Right forelimb (tissue), 1 donor: ENCODE data around the gene DENND1A.
A peak's percentile ranks its signal among the peaks of the same experiment; 100 is the strongest.

ENCODE experiments used
- DNase-seq: peaks from one replicate; pipeline ENCODE4 v3.0.0-alpha.2; 2018

DENND1A gene

GRCh38 chr9:123608104-123608503 lies 321.8 kb downstream of the DENND1A start:
- no peak for DNase-seq

- no peak for DNase-seq
These were observed 322.4 kb downstream of the DENND1A start for GRCh38 chr9:123607479-123607878.

DNA sequence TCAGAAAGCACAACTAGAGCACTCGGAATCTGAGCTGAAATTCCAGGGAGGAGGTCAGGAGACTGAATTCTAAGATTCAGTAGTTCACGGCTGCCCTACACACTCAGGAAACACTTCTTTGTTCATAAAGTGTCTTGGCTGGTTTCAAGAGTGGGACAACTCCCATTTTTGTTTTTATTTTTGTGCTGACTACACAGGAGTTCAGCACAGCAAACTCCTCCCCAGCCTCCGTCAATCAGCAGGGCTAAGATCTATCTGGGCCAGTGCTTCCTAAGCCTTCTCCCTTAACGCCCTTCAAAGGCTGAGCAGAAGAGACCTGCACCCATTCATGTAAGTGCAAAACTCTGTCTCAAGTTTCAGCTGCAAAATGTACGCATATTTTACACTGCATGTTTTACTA lies 323.8 kb downstream of the DENND1A start:
- DNase-seq: no peak

GRCh38 chr9:123605286-123605685 lies 324.6 kb downstream of the DENND1A start:
- no peak for DNase-seq

DNA sequence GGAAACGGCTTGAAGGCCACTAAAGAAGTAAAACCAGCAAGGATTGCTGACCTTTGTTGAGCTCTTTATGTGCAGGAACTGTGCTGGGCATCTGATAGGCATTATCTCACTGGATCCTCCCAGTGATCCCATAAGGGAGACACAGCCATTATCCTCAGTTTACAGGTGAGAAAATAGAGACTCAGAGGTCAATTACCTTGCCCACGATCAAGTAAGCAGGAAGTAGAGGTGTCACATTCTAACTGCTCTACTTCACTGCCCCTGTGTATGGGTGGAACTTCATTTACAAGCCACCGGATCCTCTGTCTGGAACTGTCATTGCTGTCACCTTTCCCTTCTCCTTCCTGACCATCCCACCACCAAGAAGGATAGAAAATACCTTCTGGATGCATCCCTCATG lies 325.1 kb downstream of the DENND1A start:
- no peak for DNase-seq

DNA sequence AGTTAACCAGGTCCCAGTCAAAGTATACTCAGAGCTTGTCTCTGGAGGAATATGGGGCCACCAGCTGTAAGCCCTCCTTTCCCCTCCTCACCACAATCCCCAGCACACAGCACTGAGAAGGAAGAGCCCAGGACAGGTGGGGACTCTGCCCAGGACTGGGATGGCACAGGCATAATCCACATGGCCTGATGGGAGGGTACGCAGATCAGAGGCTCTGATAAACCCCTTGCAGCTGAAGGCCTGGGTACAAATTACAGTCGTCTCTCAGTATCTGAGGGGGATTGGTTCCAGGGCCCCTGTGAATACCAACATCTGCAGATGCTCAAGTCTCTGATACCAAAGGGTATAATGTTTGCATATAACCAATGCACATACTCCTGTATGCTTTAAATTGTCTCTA lies 328.1 kb downstream of the DENND1A start:
- no peak for DNase-seq

DNA sequence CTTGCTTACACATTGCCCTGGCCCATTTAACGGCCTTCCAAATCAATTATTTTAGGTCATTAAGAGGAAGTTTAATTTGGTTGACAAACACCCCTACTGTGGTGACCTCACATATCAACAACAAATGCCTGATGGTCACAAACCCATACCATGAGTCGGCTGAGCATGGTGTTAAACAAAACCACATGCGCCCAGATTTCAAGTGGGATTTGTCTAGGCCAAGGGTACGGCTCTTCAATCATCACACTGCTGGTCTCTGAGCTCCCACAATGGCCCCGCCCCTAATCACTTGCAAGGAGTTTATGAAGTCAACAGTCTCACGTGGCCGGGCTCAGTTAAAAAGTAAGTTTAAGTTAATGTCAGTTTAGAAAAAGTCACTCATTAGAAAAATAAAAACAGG lies 330.1 kb downstream of the DENND1A start:
- DNase-seq: no peak

DNA sequence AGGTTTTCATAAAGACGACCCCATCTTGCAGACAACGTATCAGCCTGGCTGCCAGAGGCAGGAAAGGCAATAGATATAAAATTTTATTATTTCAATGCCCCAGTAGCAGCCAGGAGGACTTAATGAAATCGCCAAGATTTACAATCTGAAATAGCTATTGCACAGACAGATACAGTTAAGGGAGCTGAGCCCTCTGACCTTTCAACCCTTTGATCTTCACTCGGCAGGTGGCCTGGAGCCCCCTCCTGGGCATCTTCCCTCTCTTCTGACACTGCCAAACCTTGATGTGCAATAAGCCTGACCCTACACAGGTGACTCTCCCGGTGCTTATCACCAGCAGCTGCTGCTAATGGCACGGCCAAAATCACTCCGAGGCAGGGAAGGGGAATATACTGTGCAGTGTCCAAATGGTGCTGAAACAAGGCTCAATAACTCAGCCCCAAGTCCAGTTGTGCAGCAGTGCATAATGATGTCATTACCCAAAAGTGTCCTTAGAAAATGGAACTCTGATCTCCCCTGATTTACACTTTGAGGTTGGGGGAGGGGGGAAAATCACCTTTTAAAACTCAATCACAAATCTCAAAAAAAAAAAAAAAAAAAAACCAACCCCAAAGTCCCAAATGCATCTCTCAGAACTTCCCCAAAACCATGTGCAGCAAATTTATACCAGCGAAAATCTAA lies 331.9 kb downstream of the DENND1A start:
- no peak for DNase-seq

DNA sequence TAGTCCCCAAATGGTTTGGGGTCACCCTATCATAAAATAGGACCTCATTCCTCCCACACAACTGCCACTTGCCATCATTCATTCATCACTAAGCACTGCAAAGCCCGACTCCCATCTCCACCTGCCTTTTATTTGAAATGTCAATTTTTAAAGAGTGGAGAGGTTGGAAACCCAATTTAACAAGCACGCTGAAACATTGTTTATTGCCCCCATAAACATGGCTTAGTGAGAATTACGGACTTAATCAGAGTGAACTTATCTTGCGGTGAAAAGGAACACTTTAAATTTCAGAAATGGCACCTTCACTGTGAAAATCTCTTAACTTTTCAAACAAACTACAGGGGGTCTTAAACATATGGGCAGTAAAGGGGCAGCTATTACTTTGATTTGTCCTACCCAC lies 332.9 kb downstream of the DENND1A start:
- no peak for DNase-seq

GRCh38 chr9:123591283-123591682 lies 338.6 kb downstream of the DENND1A start:
- DNase-seq: no peak

- no peak for DNase-seq
These were observed 339.4 kb downstream of the DENND1A start for GRCh38 chr9:123590499-123590898.

- no peak for DNase-seq
These were observed 340.3 kb downstream of the DENND1A start for GRCh38 chr9:123589361-123590239.

DNA sequence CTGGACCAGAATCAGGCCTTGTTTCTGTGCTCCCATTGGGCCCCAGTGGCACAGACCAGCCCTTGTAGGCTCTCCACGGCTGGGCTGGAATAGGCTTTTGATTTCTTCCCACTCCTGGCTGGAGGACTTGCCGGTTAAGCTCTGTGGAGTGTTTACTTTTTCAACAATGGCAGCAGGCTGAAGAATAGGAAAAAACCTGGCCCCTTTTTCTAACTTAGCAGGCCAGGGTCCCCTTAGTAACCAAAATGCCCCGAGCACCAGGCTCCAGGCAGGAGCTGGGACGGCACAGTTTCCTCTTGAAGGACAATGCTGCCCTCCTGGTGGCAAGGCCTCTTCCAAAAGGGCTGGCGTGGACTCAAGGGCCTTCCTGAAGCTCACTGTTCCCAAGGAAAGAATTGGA lies 343.7 kb downstream of the DENND1A start:
- DNase-seq: no peak

GRCh38 chr9:123584202-123585176 lies 345.4 kb downstream of the DENND1A start:
- DNase-seq: no peak

GRCh38 chr9:123583646-123584045 lies 346.3 kb downstream of the DENND1A start:
- no peak for DNase-seq

GRCh38 chr9:123571240-123571639 lies 358.7 kb downstream of the DENND1A start:
- no peak for DNase-seq

- peak; percentile 58 for DNase-seq
These were observed 360.9 kb downstream of the DENND1A start for GRCh38 chr9:123568691-123569688.

DNA sequence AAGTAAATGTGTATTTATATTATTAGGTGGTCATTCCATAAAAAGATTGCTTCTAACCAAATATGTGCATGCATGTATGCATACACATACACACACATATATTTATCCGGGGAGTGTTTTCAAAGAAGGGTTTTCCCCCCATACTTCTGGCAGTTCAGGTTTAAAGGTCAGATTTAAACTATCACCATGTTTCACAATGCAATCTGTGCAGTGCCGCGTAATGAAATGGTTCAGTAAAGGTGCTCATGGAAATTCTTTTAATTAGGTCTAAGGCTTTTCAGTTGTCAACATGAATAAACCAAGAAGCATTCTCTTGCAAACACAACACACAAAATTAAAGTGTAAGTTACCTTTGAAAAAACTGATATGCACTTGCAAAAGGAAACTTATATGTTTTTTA lies 362.9 kb downstream of the DENND1A start:
- DNase-seq: no peak

- no peak for DNase-seq
These were observed 365.3 kb downstream of the DENND1A start for GRCh38 chr9:123564652-123565051.

- no peak for DNase-seq
These were observed 367.0 kb downstream of the DENND1A start for GRCh38 chr9:123562844-123563346.

GRCh38 chr9:123561046-123561445 lies 368.9 kb downstream of the DENND1A start:
- DNase-seq: no peak
